DMS153 treated with DMSO at 0.1 percent for 48 hours (cell line): ENCODE measurements around the gene DUSP14.

Experiments
- DNase-seq: peaks from one replicate; lab custom pipeline; 2025; ENCODE audit not compliant: unreplicated experiment; lab: John Stamatoyannopoulos, UW

DUSP14 gene

DNA sequence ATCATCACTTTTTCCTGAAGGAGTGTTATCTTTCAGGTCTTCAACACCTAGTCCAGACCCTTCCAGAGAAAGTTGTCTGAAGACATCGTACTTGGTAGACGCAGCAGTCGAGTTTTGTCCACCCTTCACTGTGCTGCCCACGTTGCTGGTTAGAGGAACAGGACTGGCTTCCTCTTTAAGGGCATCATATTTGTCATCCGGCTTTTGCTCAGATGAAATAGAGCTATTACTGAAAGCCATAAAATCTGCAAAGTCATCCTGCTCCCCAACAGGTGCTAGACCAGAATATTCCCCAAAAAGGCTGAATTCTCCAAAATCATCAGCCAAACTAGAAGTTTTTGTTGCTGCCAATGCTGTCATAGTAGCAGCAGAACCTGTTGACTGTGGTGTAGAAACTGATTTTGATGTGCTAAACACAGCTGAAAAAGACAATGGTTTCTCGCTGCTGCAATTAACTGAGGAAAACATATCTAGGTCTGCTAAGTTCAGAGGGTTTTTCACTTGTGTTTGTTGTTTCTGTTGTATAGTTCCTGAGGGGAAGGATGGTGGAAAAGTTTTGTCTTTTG is 63.8 kb downstream of the DUSP14 start:
- DNase-seq: no peak

DNA sequence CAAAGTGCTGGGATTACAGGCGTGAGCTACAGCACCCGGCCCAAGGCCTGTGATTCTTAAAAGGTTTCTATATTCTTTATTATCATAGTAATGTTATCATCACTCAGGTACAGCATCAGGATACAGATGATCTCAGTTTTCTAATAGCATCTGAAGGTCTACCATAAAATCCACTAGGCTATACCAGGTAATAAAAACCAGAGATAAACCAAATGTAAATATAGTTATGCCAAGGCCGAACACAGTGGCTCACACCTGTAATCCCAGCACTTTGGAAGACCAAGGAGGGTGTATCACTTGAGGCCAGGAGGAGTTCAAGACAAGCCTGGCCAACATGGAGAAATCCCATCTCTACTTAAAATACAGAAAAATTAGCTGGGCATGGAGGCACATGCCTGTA is 65.7 kb downstream of the DUSP14 start:
- DNase-seq: no peak

DNA sequence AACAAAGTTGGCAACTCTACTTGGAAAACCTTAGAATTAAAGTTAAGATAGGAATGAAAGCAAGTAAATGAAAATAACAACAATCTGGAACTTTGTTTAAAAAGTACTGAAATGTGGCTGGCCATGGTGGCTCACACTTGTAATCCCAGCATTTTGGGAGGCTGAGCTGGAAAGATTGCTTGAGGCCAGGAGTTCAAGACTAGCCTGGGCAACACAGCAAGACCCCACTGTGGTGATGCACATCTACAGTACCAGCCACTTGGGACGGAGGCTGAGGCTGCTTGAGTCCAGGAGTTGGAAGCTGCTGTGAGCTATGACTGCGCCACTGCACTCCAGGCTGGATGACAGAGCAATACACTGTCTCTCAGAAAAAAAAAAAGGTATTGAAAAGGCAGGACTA is 67.8 kb downstream of the DUSP14 start:
- DNase-seq: no peak

DNA sequence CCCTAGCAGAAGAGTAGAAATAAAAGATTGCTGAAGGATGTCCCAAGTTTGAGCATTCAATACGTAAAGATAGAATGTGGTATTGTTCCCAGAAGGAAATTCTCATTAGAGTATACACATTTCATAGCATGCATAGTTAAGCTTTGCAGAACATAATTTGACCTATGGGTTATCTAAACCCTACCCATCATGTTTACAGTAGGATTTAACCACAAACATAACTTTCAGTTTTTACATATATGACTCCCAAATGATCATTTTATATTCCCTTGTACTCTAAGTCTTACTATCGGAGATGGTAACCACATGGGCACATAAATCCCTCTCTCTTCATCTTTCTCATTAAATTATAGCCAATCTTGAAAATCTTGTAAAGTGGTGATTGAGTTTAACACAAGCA is 68.6 kb downstream of the DUSP14 start:
- DNase-seq: no peak

DNA sequence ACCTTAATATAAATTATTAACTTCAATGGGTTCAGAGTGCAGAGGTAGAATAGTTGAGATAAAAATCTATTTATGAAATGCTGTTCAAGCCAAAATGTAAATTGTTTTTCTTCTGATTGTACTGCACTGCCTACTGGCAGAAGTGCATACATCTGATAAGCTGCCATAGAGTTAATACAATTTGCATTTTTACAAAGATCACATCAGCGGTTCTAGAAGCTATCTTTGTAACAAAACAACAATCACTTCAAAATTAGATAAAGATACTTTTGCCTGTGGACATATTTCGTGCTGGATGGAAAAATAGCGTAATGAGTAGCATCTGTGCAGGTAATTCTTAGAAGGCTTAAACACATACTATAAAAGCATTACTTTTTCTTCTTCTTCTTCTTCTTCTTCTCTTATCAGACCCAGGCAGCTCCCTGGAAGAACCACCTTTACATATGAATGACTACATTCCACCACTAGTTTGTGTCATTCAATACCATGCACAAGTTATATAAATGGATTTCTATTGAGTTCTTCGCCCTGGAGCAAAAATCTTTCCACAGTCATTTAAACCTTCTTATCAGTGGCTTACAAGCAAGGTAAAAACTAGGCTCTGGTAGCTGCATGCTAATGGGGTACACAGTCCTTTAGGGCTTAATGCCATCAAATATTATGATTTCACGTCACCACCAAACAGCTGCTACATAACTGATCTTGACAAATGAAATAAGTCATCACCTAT is 72.5 kb downstream of the DUSP14 start:
- DNase-seq: no peak
